GM18861 (cell line): Measurements from ENCODE around the gene MARCKS.

Experiments used
- ATAC-seq: cut with Tn5 transposase; IDR thresholded peaks from one replicate; pipeline ENCODE4 v1.9.1; 2021; ENCODE audit not compliant: unreplicated experiment

MARCKS gene

DNA sequence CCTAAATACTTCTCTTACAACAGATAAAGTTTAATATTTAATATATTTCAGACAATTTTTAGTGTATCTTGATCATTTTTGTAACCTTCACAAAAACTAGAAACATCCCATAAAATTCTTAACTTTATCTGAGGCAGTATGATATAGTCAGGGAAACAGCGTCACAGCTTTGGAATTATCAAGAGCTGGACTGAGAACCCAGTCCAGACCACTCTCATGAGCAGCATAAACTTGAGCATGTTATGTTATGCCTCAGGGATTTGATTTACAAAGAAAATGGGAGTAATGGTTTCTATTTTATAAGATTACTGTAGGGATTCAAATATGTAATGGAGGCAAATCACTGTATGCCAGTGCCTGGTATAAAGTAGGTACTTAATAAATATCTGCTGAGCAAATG lies 8.3 kb upstream of the MARCKS start:
- no peak for ATAC-seq

DNA sequence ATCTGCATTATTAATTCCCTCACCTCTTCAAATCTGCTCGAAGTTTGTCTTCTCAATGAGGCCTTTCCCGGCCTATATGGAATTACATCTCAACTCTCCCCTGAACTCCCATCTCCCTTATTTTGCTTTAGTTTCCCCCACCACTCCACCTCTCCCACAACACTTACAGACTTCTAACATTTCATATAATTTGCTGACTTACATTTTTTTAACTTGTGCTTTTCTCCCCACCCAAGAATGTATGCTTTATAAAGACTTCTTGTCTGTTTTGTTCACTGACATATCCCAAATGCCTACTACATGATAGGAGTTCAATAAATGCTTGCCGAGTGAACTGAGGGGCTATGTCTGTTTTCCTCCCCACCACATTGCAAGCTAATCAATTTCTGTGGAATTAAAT lies 3.9 kb upstream of the MARCKS start:
- ATAC-seq, result no peak

DNA sequence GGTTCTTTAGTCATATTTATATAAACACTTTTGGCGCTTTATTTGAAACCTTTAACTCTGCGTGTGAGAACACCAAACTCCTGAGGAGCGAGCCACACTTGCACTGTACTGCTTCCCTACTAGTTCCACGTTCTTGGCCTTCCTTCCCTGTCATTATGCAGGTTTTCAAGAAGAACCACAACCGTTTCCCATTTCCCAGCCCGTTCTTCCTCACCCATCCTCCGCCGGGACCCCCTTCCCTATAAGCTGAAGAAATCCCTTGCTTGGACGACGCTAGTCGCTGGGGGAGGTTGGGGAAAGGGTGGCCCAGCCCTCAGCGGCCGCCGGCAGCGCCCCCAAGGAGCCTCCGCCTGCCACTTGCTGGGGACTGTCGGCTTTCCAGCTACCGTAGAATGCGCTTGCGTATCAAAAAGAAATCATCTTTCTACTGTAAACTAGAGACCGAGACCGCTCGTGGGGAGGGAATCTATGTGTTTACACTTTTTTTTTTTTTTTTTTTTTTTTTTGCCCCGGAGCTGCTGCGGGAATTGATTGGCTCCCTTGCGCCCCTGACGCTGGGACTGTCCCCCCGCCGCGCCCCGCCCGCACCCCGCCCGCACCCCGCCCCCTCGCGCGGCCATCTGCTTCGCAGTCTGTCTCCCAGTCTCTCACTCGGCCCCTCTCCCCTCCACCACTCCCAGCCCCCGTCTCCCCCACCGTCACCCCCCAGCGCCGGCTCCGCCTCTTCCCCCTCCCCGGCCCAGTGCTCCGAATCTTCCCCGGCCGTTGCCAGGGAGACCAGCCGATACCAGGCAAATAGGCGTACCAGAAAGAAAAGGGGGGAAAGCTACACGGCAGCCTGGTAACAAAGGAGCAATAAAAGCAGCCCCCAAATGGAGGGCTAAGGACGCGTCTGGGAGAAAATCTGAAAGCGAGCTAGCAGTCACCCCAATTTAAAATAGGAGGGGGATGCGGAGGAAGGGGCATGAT lies 2.3 kb upstream of the MARCKS start:
- ATAC-seq, result no peak

DNA sequence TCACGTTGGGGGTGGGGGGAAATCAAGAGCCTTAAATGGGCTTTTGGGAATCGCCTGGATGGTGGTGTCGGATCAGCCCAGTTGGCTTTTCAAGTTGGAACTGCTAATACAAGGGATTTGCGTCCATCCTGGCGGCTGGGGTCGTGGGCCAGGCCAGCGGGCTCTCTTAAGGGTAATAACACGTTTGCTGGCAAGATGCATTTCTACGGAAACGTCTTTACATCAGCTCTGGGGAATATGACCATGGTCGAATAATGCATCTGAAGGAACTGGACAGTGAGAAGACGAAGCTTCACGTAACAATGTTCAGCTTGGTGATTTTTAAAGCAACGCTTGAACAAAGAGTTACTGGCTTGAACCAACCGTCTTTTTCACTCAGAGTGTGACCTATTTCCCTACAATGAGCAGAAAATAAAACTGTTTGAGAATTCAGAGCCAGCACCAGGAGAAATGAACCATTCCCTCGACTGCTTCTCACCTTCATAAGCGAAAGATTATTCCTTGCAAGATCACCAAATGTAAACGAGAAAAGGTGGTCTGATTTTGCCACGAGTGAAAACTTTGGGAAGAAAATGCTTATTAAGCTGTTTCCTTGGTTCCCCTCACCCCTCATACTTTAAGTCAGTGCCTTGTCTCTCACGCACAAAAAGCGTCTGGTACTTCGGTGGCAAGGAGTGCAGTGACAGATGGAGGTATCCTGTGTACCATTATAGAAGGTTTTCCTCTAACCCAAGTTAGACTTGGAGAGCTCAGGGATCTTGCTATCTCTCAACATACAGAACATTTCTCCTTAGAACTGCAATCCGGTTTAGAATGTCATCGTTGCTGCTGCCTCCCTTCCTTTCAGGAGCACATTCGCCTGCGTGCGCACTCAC lies 1.4 kb upstream of the MARCKS start:
- no peak for ATAC-seq

DNA sequence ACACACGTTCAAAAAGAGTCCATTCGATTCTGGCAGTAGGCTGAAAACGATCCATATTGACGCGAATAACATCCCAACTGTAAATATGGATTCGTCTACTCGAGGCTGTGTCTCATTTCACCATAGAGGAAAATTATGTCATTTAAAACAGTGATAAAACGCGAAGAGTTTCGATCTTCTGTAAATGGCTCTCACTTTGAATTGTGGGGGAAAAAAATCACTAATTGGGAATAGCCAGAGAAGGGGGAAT lies 845 bp upstream of the MARCKS start:
- no peak for ATAC-seq

DNA sequence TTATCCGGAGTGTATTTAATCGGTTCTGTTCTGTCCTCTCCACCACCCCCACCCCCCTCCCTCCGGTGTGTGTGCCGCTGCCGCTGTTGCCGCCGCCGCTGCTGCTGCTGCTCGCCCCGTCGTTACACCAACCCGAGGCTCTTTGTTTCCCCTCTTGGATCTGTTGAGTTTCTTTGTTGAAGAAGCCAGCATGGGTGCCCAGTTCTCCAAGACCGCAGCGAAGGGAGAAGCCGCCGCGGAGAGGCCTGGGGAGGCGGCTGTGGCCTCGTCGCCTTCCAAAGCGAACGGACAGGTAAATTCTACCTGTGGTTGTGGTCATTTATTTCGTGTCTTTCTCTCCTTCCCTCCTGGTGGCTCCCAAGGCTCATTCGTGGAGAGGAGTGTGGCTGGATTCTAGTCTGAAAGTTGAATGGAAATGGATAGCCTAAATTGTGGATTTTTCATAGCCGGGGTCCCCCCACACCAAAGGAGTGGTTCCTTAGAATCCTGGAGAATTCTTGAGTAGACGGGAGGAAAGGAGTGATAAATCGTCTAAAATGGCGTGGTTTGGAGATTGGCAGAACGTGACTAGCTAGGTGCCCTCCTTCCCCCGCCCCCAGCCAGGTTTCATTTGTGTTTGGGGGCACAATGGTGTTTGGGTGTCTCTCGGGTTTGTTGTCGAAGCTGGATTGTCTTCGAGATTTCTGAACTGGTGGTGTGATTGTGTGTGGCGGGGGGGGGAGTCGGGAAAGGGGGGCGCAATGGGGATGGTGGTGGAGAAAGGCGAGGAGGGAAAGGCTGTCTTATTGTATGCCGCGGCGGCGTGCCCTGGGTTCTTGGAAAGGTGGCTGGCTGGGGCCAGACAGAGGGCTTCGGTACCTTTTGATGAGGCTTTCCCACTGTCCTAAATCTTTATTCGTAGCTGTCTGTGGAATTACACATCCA lies 673 bp downstream of the MARCKS start:
- no peak for ATAC-seq

DNA sequence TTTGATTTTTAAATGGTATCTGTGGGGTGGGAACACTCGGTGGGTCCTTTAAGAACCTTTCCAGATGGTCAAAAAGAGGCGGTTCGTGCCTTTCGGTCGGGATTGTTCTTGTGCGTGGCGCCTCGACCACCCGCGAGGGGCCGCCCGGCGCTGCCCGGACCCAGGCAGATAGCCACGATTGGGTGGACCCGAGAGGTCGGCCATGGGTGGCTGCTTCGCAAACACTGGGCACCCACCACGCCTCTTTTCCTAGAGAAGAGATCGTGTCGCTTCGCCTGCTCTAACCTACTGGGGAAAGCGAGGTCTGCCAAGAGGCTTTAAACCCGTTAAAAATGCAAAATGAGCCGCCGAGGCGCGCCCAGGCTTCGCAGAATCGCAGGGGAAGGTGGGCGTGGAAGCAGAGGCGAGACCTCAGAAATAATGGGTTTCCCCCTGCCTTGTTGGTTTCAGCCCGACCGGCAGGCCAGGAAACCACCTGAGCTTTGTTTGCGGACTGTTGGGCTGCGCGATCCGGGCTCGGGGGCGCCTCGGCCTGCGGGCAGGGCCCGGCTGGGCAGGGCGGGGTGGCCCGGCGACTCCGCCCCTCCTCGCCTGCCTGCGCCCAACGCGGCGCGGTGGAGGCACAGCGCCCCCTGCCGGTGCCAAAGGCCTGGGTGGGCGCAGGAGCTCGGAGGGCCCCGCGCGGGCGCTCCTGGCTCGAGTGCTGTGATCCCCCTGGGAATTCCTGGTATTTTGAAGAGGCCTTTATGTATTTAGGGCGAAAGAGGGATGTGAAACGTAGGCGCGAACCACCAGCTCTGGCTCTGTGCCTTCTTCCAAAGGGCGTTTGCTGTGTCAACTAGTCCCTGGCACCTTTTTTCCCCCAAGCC lies 1.6 kb downstream of the MARCKS start:
- peak; percentile 85 for ATAC-seq

DNA sequence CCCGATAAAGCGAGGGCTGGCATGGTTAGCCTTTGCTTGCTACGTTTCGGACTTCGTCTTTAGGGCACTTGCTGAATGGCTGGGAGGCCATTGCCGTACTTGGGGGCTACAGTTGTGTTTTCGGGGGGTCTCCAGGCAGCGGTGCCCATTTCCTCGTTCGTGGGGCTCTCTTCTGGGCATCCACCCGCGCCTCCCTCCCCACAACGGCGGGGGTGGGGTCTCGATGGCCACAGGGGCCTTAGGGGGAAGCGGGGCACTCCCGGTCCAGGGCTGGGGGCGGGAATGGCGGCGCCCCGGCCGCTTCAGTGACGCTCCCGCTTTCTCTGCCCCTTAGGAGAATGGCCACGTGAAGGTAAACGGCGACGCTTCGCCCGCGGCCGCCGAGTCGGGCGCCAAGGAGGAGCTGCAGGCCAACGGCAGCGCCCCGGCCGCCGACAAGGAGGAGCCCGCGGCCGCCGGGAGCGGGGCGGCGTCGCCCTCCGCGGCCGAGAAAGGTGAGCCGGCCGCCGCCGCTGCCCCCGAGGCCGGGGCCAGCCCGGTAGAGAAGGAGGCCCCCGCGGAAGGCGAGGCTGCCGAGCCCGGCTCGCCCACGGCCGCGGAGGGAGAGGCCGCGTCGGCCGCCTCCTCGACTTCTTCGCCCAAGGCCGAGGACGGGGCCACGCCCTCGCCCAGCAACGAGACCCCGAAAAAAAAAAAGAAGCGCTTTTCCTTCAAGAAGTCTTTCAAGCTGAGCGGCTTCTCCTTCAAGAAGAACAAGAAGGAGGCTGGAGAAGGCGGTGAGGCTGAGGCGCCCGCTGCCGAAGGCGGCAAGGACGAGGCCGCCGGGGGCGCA lies 2.4 kb downstream of the MARCKS start:
- no peak for ATAC-seq

DNA sequence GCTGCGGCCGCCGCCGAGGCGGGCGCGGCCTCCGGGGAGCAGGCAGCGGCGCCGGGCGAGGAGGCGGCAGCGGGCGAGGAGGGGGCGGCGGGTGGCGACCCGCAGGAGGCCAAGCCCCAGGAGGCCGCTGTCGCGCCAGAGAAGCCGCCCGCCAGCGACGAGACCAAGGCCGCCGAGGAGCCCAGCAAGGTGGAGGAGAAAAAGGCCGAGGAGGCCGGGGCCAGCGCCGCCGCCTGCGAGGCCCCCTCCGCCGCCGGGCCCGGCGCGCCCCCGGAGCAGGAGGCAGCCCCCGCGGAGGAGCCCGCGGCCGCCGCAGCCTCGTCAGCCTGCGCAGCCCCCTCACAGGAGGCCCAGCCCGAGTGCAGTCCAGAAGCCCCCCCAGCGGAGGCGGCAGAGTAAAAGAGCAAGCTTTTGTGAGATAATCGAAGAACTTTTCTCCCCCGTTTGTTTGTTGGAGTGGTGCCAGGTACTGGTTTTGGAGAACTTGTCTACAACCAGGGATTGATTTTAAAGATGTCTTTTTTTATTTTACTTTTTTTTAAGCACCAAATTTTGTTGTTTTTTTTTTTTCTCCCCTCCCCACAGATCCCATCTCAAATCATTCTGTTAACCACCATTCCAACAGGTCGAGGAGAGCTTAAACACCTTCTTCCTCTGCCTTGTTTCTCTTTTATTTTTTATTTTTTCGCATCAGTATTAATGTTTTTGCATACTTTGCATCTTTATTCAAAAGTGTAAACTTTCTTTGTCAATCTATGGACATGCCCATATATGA lies 3.2 kb downstream of the MARCKS start:
- ATAC-seq, result no peak

DNA sequence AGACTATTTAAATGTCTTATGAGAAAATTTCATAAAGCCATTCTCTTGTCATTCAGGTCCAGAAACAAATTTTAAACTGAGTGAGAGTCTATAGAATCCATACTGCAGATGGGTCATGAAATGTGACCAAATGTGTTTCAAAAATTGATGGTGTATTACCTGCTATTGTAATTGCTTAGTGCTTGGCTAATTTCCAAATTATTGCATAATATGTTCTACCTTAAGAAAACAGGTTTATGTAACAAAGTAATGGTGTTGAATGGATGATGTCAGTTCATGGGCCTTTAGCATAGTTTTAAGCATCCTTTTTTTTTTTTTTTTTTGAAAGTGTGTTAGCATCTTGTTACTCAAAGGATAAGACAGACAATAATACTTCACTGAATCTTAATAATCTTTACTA lies 5.0 kb downstream of the MARCKS start:
- ATAC-seq, result no peak

DNA sequence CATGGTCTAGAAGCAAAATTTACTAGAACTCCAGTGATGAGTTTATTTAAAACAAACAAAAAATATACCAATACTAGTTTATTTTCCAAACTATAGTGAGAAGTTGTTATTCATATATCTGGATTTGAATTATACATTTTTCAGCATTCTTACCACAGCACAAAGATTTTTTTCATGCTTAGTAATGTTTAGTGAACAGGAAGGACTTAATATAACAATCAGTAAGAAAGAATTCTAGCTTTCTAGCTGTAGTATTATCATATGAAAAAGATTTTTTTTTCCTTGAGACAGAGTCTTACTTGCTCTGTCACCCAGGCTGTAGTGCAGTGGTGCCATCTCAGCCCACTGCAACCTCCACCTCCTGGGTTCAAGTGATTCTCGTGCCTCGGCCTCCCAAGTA lies 13.8 kb downstream of the MARCKS start:
- no peak for ATAC-seq

DNA sequence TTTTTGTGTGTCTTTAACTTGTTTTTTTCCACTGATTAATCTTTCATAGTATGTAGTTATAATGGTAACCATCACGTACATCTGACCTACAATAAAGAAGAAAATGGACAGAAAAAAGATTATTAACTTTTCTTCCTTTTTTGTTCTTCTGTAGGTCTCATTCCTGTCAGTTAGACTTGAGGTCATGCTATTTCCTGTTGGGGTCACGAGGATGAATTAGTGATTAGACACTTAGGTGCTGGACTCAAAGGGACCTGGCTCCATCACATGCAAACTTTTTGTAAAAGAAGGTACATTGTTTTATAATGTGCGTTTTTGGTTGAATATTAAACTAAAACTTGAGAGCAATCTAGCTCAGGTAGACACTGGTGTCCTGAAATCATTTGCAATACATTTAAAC lies 14.8 kb downstream of the MARCKS start:
- peak; percentile 39 for ATAC-seq

DNA sequence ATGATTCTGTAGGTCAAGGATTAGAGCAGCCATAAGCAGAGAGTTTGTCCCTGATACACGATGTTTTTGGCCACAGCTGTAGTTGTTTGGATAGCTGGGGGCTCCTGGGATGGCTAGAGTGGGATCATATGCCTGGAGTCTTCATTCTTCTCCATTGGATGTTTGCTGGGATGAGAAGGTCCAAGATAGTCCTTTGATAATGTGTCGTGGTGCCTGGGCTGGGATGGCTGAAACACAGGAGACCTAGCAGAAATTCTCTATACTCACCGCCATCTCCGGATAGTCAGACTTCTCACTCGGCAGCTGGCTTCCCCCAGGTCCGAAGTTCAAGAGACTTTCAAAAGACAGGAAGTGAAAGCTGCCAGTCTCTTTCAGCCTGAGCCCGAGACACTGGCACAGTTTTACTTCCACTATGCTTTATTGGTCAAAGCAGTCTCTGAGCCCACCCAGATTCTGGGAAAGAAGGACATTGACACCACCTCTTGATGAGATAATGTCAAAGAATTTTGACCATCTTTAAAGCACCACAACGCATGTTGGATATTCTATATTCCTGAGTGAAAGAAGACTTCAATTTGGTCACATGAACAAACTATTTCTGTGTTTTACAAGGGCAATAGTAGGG lies 16.0 kb downstream of the MARCKS start:
- ATAC-seq, result peak; percentile 95

DNA sequence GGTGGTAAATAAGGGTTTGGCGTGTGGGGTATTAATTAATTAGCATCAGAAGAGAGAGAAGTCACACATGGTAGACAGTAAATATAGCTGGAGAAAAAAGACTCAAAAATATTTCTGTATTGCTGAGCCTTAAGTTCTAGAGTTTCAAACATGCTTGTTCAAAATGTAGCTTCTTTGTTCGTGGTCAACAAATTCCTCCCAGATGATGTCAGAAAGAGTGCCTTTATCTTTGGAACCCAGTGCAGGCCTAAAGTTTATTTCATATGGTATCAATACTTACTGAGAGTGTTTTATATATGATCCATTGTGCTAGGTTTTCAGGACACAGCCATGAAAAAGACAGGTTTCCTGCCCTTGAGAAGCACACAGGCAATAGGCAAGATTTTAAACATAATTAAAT lies 18.3 kb downstream of the MARCKS start:
- no peak for ATAC-seq

DNA sequence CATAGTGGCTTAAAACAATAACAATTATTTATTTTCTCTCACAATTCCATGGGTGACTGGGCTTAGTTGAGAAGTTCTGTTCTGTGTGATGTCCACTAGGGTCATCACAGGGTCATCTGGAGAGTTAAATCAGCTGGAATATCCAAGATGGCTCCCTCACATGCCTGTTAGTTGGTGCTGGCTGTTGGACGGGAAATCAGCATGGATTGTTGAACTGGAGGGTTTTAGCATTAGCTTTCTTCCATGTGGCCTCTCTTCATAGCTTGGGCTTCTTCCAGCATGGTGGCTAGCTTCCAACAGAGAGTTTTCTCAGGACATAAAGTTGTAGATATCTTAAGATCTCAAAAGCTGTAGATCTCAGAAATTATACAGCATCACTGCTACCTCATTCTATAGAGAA lies 19.6 kb downstream of the MARCKS start:
- ATAC-seq, result no peak

DNA sequence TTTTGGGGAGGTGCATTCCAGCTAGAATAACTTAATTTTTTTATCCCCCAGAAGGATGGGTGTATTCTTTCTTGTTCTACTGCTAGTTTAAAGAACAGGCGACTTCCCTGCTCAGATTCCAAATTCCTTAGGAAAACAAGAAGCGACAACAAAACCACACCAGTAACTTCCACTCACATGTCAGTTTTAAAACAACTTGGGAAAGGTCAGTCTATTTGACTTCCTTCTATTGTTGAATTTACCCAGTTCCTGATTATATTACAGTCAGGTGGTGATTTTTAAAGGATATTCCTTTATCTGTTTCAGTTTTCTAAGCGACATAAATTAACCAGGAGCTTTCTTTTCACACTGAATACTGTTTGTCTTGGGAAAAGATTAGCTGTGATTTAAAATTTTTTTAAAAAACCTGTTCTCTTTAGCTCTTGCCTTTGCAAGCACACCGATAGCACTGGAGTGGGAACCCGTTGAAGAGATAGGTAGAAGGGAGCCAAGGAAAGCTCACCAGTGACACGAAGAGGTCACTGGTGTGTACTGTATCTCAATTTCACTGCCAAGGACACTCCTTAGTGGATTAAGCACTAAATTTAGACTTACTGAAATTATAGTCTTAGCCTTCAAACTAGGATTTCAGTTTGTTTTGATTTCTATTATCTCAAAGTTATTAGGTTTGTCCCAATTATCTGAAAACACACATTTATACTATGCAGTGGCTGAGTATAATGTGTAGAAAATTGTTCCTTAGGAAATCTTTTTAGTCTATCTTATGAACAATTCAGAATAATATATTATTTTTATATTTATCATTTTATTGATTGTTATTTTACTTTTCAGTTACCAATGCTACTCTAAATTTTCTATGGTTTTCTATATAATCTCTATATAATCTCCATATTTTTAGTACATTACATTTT lies 22.3 kb downstream of the MARCKS start:
- peak; percentile 100 for ATAC-seq

DNA sequence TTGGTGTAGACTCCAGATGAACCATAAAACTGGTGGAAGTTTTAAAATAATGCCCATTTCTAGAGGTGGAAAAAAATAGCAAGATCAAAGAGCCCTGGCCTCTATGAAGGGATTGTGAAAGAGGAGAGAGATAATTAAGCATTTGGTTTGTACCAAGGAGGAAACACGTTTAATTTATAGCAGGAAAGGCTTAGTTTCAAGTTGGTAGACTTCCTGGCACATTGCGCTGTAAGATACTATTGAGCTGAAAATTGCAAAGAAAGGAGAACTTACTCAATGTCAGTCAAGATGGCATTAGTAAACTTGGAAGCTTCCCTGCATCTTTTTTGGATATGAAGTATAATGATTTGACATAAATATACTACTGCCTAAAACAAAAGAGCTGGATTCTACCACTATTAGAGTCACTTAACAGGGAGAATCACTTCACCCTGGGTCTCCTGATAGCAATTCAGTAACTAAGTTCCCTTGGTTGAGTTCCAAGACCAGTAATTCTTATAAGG lies 24.4 kb downstream of the MARCKS start:
- ATAC-seq, result no peak
